HG02642 (cell line): ENCODE data around the gene SLBP.
"Not testable (repeated sequence)": the region's sequence is repeated elsewhere in the genome, so short reads cannot be mapped to it uniquely, and the experiment has no call there.

ENCODE experiments used
- ATAC-seq: cut with Tn5 transposase; IDR thresholded peaks from one replicate; pipeline ENCODE4 v1.9.1; 2021; ENCODE audit warnings: mild to moderate bottlenecking; ENCODE audit not compliant: unreplicated experiment, poor library complexity

Gene SLBP

DNA sequence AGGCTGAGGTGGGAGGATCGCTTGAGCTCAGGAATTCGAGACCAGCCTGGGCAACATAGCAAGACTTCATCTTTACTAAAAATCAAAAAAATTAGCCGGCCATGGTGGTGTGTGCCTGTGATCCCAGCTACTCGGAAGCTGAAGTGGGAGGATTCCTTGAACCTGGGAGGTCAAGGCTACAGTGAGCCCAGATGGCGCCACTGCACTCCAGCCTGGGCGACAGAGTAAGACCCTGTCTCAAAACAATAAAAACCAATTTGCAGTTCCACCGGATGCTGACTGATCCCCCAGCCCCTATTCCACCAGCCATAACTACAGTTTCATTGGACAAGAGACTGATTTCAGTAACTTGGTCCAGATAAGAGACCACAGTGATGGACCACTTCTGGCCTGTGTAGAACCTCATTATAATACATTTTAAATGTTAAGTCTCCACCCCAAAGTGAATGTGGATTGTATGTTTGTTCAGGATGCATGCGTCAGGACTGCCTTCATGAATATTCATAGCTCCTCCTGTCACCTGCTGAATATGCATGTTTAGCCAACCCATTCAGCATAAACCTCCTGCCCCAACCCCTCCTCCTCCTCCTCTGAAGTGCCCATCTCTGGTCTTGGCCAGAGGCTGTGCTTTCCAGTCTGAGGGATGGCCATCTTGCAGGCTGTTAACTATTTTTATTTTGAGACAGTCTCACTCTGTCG is 2.3 kb upstream of the SLBP start:
- no peak for ATAC-seq

GRCh38 chr4:1713003-1713851 is 1.1 kb upstream of the SLBP start:
- ATAC-seq = no peak

DNA sequence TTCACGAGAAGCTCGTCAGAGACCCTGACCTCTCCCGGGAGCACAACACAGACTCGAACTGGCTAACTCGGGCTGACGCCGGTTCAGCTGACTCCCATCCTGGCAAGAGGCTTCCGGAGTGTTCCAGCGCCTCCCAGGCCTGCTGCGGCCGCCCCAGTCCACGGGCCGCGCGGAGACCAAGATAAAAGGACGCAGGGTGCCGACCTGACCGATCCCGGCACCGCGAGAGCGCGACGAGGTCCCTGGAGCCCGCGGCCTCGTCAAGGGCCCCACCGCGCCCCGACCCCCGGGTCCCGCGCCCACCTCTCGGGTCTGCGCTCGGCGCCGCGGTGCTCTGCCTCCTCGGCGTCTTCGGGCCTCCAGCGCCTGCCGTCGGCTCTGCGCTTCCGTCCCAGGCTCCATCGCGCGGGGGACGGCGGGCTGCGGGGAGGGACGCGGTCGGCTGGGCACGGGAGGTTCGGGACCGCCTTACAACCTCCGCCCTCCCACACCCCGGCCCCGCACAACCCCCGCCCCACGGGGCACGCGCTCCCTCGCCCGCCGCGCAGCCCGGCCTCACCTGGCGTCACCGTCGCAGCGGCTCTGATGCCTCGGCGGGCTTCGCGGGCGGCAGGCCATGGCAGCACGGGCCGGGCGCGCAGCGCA is 426 bp downstream of the SLBP start:
- peak; percentile 14 for ATAC-seq

DNA sequence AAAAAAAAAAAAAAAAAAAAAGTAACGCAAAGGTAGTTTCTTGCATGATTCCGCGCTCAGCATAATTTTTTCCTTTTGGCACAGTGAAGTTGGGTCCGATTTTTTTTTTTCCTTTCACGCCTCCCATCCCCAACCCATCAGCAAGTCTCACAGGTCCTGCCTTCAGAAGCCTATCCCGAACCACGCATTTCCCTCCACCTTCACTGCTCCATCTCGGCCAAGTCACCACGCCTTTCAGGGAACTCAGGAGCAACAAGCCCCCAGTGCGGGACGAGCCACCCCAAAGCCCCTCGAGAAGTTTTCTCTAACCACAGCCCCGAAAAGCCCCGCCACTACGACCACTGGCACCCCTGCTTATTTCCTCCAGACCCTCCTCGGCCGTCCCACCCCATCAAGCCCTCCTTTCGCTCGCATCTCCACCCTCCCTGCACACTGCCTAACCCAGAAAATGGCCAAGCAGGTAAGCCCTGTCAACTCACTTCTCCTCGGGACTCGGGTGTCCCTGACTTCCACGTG is 1.0 kb downstream of the SLBP start:
- no peak for ATAC-seq

GRCh38 chr4:1708581-1708980 is 3.5 kb downstream of the SLBP start:
- no peak for ATAC-seq

GRCh38 chr4:1706358-1706757 is 5.8 kb downstream of the SLBP start:
- ATAC-seq = no peak

DNA sequence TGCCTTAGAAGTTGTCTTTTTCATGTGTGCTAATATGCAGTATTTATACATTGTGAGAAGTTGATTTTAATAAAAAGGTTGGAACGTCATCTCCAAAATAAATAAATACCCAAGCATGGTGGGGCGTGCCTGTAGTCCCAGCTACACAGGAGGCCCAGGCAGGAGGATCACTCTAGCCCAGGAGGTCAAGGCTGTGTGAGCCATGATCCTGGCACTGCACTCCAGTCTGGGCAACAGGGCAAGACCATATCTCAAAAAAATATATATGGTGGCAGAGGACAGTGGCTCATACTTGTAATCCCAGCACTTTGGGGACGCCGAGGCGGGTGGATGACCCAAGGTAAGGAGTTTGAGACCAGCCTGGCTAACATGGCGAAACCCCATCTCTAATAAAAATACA is 6.4 kb downstream of the SLBP start:
- ATAC-seq = no peak

DNA sequence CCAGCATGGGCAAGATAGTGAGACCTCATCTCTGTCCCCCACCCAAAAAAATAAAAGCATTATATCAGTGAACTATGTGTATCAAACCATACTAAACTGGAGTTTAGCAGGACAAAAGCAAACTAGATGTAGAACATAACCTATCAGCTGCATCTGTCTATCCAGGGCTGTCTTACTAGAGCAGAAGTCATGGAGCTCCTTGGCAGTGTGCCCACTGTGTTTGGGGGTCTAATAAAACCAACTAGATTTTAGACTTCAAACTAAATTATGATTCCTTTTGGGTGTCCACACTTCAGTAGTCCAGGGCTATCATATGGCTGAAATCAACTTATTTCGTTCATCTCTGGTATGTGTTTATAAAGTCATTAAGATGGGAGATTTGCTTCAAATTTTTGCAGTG is 8.3 kb downstream of the SLBP start:
- ATAC-seq = no peak

DNA sequence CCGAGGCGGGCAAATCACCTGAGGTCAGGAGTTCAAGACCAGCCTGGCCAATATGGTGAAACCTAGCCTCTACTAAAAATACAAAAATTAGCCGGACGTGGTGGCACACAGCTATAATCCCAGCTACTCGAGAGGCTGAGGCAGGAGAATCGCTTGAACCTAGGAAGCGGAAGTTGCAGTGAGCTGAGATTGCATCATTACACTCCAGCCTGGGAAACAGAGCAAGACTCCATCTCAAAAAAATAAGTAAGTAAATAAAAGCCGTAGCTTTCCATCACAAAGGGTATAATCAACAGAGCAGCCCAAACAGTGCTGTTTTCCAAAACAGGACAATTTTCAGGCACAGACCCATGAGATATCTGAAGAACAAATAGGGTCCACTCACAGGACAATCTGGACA is 10.4 kb downstream of the SLBP start:
- not testable (repeated sequence) for ATAC-seq

- no peak for ATAC-seq
Observed at GRCh38 chr4:1695913-1696312, 16.2 kb downstream of the SLBP start.

DNA sequence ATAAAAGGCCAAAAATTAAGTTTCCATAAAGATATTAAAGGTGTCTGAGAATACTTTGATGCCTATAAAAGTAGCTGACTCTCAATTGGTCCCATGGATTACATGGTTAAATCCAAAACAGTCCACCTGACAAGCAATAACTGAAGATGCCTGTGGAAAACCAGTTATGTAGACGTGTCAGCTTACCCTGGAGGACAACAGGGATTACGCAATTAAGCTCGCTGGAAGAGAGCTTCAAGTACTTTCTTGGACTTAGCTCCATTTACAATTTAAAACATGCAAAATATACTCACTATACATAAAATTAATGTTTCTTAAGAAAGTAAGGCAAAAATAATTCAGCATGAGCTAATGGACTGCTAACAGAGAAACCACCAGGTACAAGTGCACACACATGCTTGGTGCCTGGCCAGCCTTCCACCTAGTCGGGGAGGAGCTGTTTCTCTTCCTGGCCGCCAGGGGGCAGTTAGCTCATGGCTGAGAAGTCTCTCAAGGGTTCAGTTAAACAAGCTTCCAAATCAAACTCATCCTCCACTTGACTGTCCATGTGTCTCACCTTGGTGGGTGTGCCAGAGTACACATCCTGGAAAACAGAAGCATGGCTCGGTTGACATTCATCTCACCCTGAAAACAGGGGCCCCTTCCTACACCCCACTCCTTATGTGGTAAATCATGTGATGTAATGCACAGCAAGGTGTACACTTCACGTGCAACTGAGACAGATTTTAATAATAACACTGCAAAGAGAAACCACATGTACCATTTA is 18.8 kb downstream of the SLBP start:
- peak; percentile 78 for ATAC-seq

- ATAC-seq = no peak
Observed at GRCh38 chr4:1691737-1692373, 20.3 kb downstream of the SLBP start.

DNA sequence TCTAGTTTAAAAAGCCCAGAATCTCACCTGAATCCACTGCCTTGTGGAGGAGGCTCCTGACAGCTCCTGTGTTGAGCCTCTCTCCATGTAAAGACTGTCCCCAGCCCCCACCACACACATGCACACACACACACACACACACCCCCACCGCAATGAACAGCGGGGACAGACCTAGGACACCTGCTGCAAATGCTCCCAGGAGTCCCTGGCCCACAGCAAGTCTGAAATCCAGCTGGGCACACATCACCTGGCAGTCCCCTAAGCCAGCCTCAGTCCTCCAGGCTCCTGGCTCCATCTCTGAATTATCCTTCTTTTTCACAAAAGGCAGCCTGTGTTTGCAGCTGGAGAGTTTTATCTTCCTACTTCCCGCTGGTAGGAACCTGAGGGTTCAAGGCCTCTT is 21.4 kb downstream of the SLBP start:
- no peak for ATAC-seq

- no peak for ATAC-seq
Observed at GRCh38 chr4:1686440-1687036, 25.6 kb downstream of the SLBP start.

GRCh38 chr4:1685235-1686150 is 26.6 kb downstream of the SLBP start:
- ATAC-seq = no peak

GRCh38 chr4:1684506-1685234 is 27.4 kb downstream of the SLBP start:
- ATAC-seq = peak; percentile 10

GRCh38 chr4:1683736-1684505 is 28.2 kb downstream of the SLBP start, which contains the start of gene FAM53A:
TSS of gene FAM53A (minus strand) at chr4:1684313. CDS start at chr4:1668741, 15,572 bp downstream.
- ATAC-seq = peak; percentile 90
